Subcutaneous preadipocyte (primary cell): ENCODE measurements around the gene EIF5. TPM values are rescaled to one million over a fixed set of nuclear protein-coding genes. Genes with fewer than 3 reads are reported as not detected.

Source experiments
- small RNA-seq: library from RNA; depleted of rRNA; stranded (forward); fragments of <200 nt; gene quantifications from one replicate; pipeline ENCODE3, GENCODE V24; 2012
- total RNA-seq: library from RNA; depleted of rRNA; stranded (reverse); fragments of >200 nt; gene quantifications from 2 replicates; pipeline ENCODE4 v1.2.3, GENCODE V29; 2012

EIF5 gene
- total RNA-seq = 137 and 163 TPM in 2 replicates

GRCh38 chr14:103333754-103334643 is at the start of gene EIF5:
Gene EIF5, plus strand, starts transcription at chr14:103334237. Its CDS starts 1,624 bp downstream, at chr14:103335861.

GRCh38 chr14:103385152-103385928 is 51.3 kb downstream of the EIF5 start, which contains the start of gene MARK3:
Gene MARK3, plus strand, starts transcription at chr14:103385415. Its CDS starts 615 bp downstream, at chr14:103386030.

Small RNA genes lying within 50 kb of the gene (small RNA-seq; reads per million reads assigned to genes)
- 1,166 reads per million, percentile 100 among the genes with 10 or more reads in this experiment for gene SNORA28

Other genes starting within 250 kb of the EIF5 start
- not detected in 2 replicates for gene EXOC3L4, start 239.5 kb upstream of the EIF5 start, total RNA-seq
- gene TNFAIP2, start 210.8 kb upstream of the EIF5 start, total RNA-seq = 86.3 and 128 TPM in 2 replicates
- 70.5 and 100 TPM in 2 replicates for gene MARK3, start 51.2 kb downstream of the EIF5 start, total RNA-seq
- 9.2 and 13.7 TPM in 2 replicates for gene CKB, start 188.6 kb downstream of the EIF5 start, total RNA-seq
- gene TRMT61A, start 195.0 kb downstream of the EIF5 start, total RNA-seq = 11.0 and 14.3 TPM in 2 replicates
- 21.7 and 29.7 TPM in 2 replicates for gene BAG5, start 228.4 kb downstream of the EIF5 start, total RNA-seq
- gene COA8, start 228.7 kb downstream of the EIF5 start, total RNA-seq = 18.0 and 18.4 TPM in 2 replicates